IMR-90 (cell line): ENCODE results near the gene UGGT2. TPM values are rescaled to one million over a fixed set of nuclear protein-coding genes. Genes with fewer than 3 reads are reported as not detected.

Source experiments
- ATAC-seq: fragments of 200-7000 bp; cut with Tn5 transposase; 2 replicates; pipeline ENCODE4 v1.9.1; 2020; ENCODE audit warnings: low read depth, mild to moderate bottlenecking, moderate library complexity
- BruUV-seq: library from RNA; stranded (reverse); fragments of 400-500 nt; replicated peaks from 2 replicates; lab custom pipeline; 2021; lab: Mats Ljungman, UMichigan
- CTCF ChIA-PET: fragments of 300-600 bp; formaldehyde crosslinking; extraction: SDS; loops from one replicate; lab custom pipeline; 2021; ENCODE audit warnings: antibody characterized with exemption; lab: Yijun Ruan, JAX
- POLR2A ChIA-PET: fragments of 300-600 bp; sonication (Branson Sonifier 250); formaldehyde crosslinking; loops from one replicate; lab custom pipeline; 2022; ENCODE audit warnings: antibody characterized with exemption; ENCODE audit not compliant: unreplicated experiment; lab: Charles Lee
- DNase-seq: peaks from one replicate; pipeline ENCODE4 v3.0.0; 2013
- H2AFZ ChIP-seq: replicated peaks from 2 replicates; pipeline ENCODE3; 2013; ENCODE audit warnings: low read length, mild to moderate bottlenecking; ENCODE audit not compliant: poor library complexity
- H2AK5ac ChIP-seq: 2 replicates; pipeline ENCODE4 v1.6.1; 2013; ENCODE audit warnings: low read depth, low read length, inconsistent platforms
- H2AK9ac ChIP-seq: replicated peaks from 2 replicates; pipeline ENCODE3; 2013; ENCODE audit warnings: mild to moderate bottlenecking, low read depth, low read length, moderate library complexity; ENCODE audit not compliant: poor library complexity
- H2BK120ac ChIP-seq: 2 replicates; pipeline ENCODE4 v1.6.1; 2013; ENCODE audit warnings: low read depth, low read length, inconsistent platforms
- H2BK15ac ChIP-seq: 3 replicates; pipeline ENCODE4 v1.6.1; 2013; ENCODE audit warnings: low read depth, low read length, inconsistent platforms
- H2BK20ac ChIP-seq: 2 replicates; pipeline ENCODE4 v1.6.1; 2013; ENCODE audit warnings: low read depth, mild to moderate bottlenecking, inconsistent platforms, low read length, moderate library complexity
- H2BK5ac ChIP-seq: 2 replicates; pipeline ENCODE4 v1.6.1; 2013; ENCODE audit warnings: mild to moderate bottlenecking, low read depth, low read length, inconsistent platforms; ENCODE audit not compliant: poor library complexity, severe bottlenecking
- H3K14ac ChIP-seq: replicated peaks from 2 replicates; pipeline ENCODE4 v1.6.1; 2013; ENCODE audit warnings: low read depth, low read length, inconsistent platforms
- H3K18ac ChIP-seq: 2 replicates; pipeline ENCODE4 v1.6.1; 2013; ENCODE audit warnings: low read depth, low read length, control low read depth
- H3K23ac ChIP-seq: 2 replicates; pipeline ENCODE4 v1.6.1; 2013; ENCODE audit warnings: low read depth, low read length, inconsistent platforms
- H3K27ac ChIP-seq: 2 replicates; pipeline ENCODE4 v1.5.1; 2013; ENCODE audit warnings: mild to moderate bottlenecking, control low read depth, low read length; ENCODE audit not compliant: insufficient read depth
- H3K27me3 ChIP-seq: 2 replicates; pipeline ENCODE4 v1.6.1; 2013; ENCODE audit warnings: low read length; ENCODE audit not compliant: control insufficient read depth, insufficient read depth
- H3K36me3 ChIP-seq: 2 replicates; pipeline ENCODE4 v1.6.1; 2013; ENCODE audit warnings: low read length, mixed read lengths; ENCODE audit not compliant: control insufficient read depth, insufficient read depth
- H3K4ac ChIP-seq: 2 replicates; pipeline ENCODE4 v1.6.1; 2013; ENCODE audit warnings: low read depth, low read length, inconsistent platforms
- H3K4me1 ChIP-seq: 2 replicates; pipeline ENCODE4 v1.6.1; 2013; ENCODE audit warnings: low read length, mixed read lengths; ENCODE audit not compliant: control insufficient read depth, insufficient read depth
- H3K4me2 ChIP-seq: 2 replicates; pipeline ENCODE4 v1.6.1; 2013; ENCODE audit warnings: low read depth, mild to moderate bottlenecking, control low read depth, low read length, moderate library complexity
- H3K4me3 ChIP-seq: 2 replicates; pipeline ENCODE4 v1.5.1; 2013; ENCODE audit warnings: low read depth, mild to moderate bottlenecking, control low read depth, low read length, moderate library complexity; ENCODE audit not compliant: insufficient read depth
- H3K56ac ChIP-seq: 2 replicates; pipeline ENCODE4 v1.6.1; 2013; ENCODE audit warnings: low read length, inconsistent platforms; ENCODE audit not compliant: insufficient read depth; ENCODE audit errors: extremely low read depth
- H3K79me1 ChIP-seq, 2 experiments: 2 replicates each; pipeline ENCODE4 v1.6.1; 2013; ENCODE audit warnings: low read length in 2 of 2, inconsistent platforms in 1 of 2, low read depth in 1 of 2
- H3K9ac ChIP-seq: 2 replicates; pipeline ENCODE4 v1.6.1; 2013; ENCODE audit warnings: low read depth, low read length, control low read depth
- H3K9me1 ChIP-seq: 2 replicates; pipeline ENCODE4 v1.6.1; 2013; ENCODE audit warnings: low read length, inconsistent platforms; ENCODE audit not compliant: insufficient read depth
- H3K9me3 ChIP-seq: 2 replicates; pipeline ENCODE4 v1.6.1; 2013; ENCODE audit warnings: low read length; ENCODE audit not compliant: control insufficient read depth, insufficient read depth
- H4K20me1 ChIP-seq: 2 replicates; pipeline ENCODE4 v1.6.1; 2013; ENCODE audit warnings: low read length, inconsistent platforms; ENCODE audit not compliant: insufficient read depth
- H4K5ac ChIP-seq: 2 replicates; pipeline ENCODE4 v1.6.1; 2013; ENCODE audit warnings: mild to moderate bottlenecking, low read depth, low read length, control low read depth
- H4K8ac ChIP-seq, 2 experiments: 2 replicates each; pipeline ENCODE4 v1.6.1; 2013; ENCODE audit warnings: low read depth in 2 of 2, low read length in 2 of 2, control low read depth in 1 of 2, inconsistent platforms in 1 of 2
- H4K91ac ChIP-seq: 2 replicates; pipeline ENCODE4 v1.6.1; 2013; ENCODE audit warnings: low read depth, low read length, inconsistent platforms; ENCODE audit not compliant: insufficient read depth
- BHLHE40 ChIP-seq: fragments of 150-350 bp; IDR thresholded peaks from 2 replicates; pipeline ENCODE4 v1.6.1; 2016; ENCODE audit warnings: mild to moderate bottlenecking, low read depth, low read length
- CEBPB ChIP-seq: IDR thresholded peaks from 2 replicates; pipeline ENCODE4 v1.6.1; 2012; ENCODE audit warnings: low read depth, low read length, improper control_type of control experiment
- CHD1 ChIP-seq: IDR thresholded peaks from 2 replicates; pipeline ENCODE4 v1.6.1; 2012; ENCODE audit warnings: low read depth, low read length, improper control_type of control experiment
- CTCF ChIP-seq: conservative IDR thresholded peaks from 2 replicates; pipeline ENCODE4 v1.5.1; 2012; ENCODE audit warnings: mild to moderate bottlenecking, low read depth, low read length, improper control_type of control experiment
- FOS ChIP-seq: fragments of 150-350 bp; IDR thresholded peaks from 2 replicates; pipeline ENCODE4 v1.6.1; 2016; ENCODE audit warnings: low read depth, low read length
- MAFK ChIP-seq: IDR thresholded peaks from 2 replicates; pipeline ENCODE4 v1.6.1; 2012; ENCODE audit warnings: low read depth, low read length, improper control_type of control experiment
- MAZ ChIP-seq: IDR thresholded peaks from 2 replicates; pipeline ENCODE4 v1.6.1; 2012; ENCODE audit warnings: low read depth, mild to moderate bottlenecking, low read length, improper control_type of control experiment, moderate library complexity, borderline replicate concordance
- MXI1 ChIP-seq: IDR thresholded peaks from 2 replicates; pipeline ENCODE4 v1.6.1; 2012; ENCODE audit warnings: low read depth, mild to moderate bottlenecking, low read length, moderate library complexity, borderline replicate concordance
- NFE2L2 ChIP-seq: fragments of 150-350 bp; IDR thresholded peaks from 2 replicates; pipeline ENCODE4 v1.6.1; 2016; ENCODE audit warnings: low read depth, mild to moderate bottlenecking, low read length
- POLR2A ChIP-seq: IDR thresholded peaks from 2 replicates; pipeline ENCODE4 v1.6.1; 2012; ENCODE audit warnings: mild to moderate bottlenecking, low read depth, low read length
- RAD21 ChIP-seq: IDR thresholded peaks from 2 replicates; pipeline ENCODE4 v1.6.1; 2012; ENCODE audit warnings: low read length, improper control_type of control experiment
- RCOR1 ChIP-seq: IDR thresholded peaks from 2 replicates; pipeline ENCODE4 v1.6.1; 2012; ENCODE audit warnings: mild to moderate bottlenecking, low read length, improper control_type of control experiment; ENCODE audit not compliant: insufficient replicate concordance
- RFX5 ChIP-seq: IDR thresholded peaks from 2 replicates; pipeline ENCODE4 v1.8.0; 2012; ENCODE audit warnings: low read depth, mild to moderate bottlenecking, low read length, moderate library complexity
- SMC3 ChIP-seq: fragments of 150-350 bp; IDR thresholded peaks from 2 replicates; pipeline ENCODE4 v1.6.1; 2016; ENCODE audit warnings: low read depth, mild to moderate bottlenecking, antibody characterized with exemption, low read length, moderate library complexity
- WGBS, 2 experiments: methylation state at CpG; one replicate each; pipeline versions ENCODE4 v1.1.5 to v1.1.7; 2013; ENCODE audit warnings: missing lambda C conversion rate in 2 of 2; ENCODE audit not compliant: insufficient read length in 1 of 2; ENCODE audit errors: extremely low coverage in 2 of 2; 5-methylcytosine and 5-hydroxymethylcytosine counted together
- dilution Hi-C: fragments of 300-500 bp; cut with HindIII; formaldehyde crosslinking; loops from one replicate; pipeline ENCODE4 v1.14.3; 2018; ENCODE audit warnings: low sequenced_read_pairs; ENCODE audit not compliant: unreplicated experiment
- in situ Hi-C: fragments of 300-500 bp; cut with MboI; formaldehyde crosslinking; loops from 3 replicates; pipeline ENCODE4 v1.14.3; 2019; ENCODE audit warnings: low sequenced_read_pairs, inconsistent platforms, mixed read lengths
- intact Hi-C: fragments of 100-400 bp; cut with micrococcal nuclease; formaldehyde crosslinking; loops from 2 replicates; pipeline ENCODE4 v1.10.0; 2022
- polyA plus RNA-seq, 3 experiments: library from polyadenylated mRNA; depleted of rRNA; stranded (reverse); fragments of >200 nt; gene quantifications; 2 replicates each; pipeline ENCODE4 v1.2.3, GENCODE V29; 2012; ENCODE audit warnings: low replicate concordance in 1 of 3
- total RNA-seq: library from RNA; depleted of rRNA; stranded (reverse); fragments of >200 nt; gene quantifications from 2 replicates; pipeline ENCODE4 v1.2.3, GENCODE V29; 2012
- TF ChIP-seq, protein P1 (sequence below): fragments of 150-350 bp; IDR thresholded peaks from 2 replicates; pipeline ENCODE4 v1.6.1; 2016; ENCODE audit warnings: low read depth, mild to moderate bottlenecking, low read length, moderate library complexity, borderline replicate concordance
- TF ChIP-seq, protein P2 (sequence below): fragments of 150-350 bp; IDR thresholded peaks from 2 replicates; pipeline ENCODE4 v1.6.1; 2017; ENCODE audit warnings: mild to moderate bottlenecking, antibody characterized with exemption, low read length, low read depth

UGGT2 gene
- total and polyA plus RNA-seq, 2 of the 4 experiments (the other 2 are of a cell fraction) = 21.4 to 40.1 TPM

- CTCF ChIA-PET = interaction anchor here (0.6 to 0.7 kb wide), 3 partner anchors 252 to 788 kb away, joined by 3 read pairs; no protein-coding TSS in a partner anchor
- H3K4ac ChIP-seq = no peak overlapping the region
- POLR2A ChIA-PET = no interaction called here
- no peak overlapping the region for H3K18ac ChIP-seq
- H3K4me2 ChIP-seq = no peak overlapping the region
- H3K56ac ChIP-seq = no peak overlapping the region
- H2AFZ ChIP-seq = no peak overlapping the region
- no peak overlapping the region for H3K4me3 ChIP-seq
- no peak overlapping the region for H3K14ac ChIP-seq
- no peak overlapping the region for H4K91ac ChIP-seq
- no peak overlapping the region for H4K8ac ChIP-seq
- no peaks in the 10 kb centered on the region for H3K9me3 ChIP-seq
- no peaks in the 10 kb centered on the region for H3K79me1 ChIP-seq
- H2AK5ac ChIP-seq = no peak overlapping the region
- H2BK120ac ChIP-seq = no peak overlapping the region
- H2BK15ac ChIP-seq = no peak overlapping the region
- no peak overlapping the region for H2BK5ac ChIP-seq
- H3K23ac ChIP-seq = no peak overlapping the region
- H3K36me3 ChIP-seq = peaks cover 3% of the 10 kb centered on the region
- no peak overlapping the region for H3K9ac ChIP-seq
- no peaks in the 10 kb centered on the region for H4K20me1 ChIP-seq
- TF ChIP-seq MXI1 = no peak
- TF ChIP-seq, protein P1, sequence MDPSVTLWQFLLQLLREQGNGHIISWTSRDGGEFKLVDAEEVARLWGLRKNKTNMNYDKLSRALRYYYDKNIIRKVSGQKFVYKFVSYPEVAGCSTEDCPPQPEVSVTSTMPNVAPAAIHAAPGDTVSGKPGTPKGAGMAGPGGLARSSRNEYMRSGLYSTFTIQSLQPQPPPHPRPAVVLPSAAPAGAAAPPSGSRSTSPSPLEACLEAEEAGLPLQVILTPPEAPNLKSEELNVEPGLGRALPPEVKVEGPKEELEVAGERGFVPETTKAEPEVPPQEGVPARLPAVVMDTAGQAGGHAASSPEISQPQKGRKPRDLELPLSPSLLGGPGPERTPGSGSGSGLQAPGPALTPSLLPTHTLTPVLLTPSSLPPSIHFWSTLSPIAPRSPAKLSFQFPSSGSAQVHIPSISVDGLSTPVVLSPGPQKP = no peak
- no peak for TF ChIP-seq RFX5
- TF ChIP-seq CTCF = no peak
- TF ChIP-seq FOS = no peak
- TF ChIP-seq MAZ = no peak
- TF ChIP-seq RCOR1 = no peak
- TF ChIP-seq POLR2A = no peak
- TF ChIP-seq CEBPB = no peak
- no peak for TF ChIP-seq RAD21
- TF ChIP-seq BHLHE40 = no peak
- TF ChIP-seq NFE2L2 = no peak
- TF ChIP-seq MAFK = no peak
- TF ChIP-seq CHD1 = no peak
- TF ChIP-seq SMC3 = no peak
- TF ChIP-seq, protein P2, sequence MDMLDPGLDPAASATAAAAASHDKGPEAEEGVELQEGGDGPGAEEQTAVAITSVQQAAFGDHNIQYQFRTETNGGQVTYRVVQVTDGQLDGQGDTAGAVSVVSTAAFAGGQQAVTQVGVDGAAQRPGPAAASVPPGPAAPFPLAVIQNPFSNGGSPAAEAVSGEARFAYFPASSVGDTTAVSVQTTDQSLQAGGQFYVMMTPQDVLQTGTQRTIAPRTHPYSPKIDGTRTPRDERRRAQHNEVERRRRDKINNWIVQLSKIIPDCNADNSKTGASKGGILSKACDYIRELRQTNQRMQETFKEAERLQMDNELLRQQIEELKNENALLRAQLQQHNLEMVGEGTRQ = no peak
- no peak for ATAC-seq
- no CpG with 5 or more reads among the region's 1 CpG for WGBS, 2 experiments
- H3K9me1 ChIP-seq = peaks cover 4% of the 10 kb centered on the region; the same call in 1 of the 2 replicates
- H2AK9ac ChIP-seq = no peak overlapping the region
- no TSS peak for BruUV-seq
- H3K27me3 ChIP-seq = no peaks in the 10 kb centered on the region
- intact Hi-C loops (no loop called here), in situ Hi-C loops (no loop called here), dilution Hi-C loops (no loop called here)
- H3K4me1 ChIP-seq = no peaks in the 10 kb centered on the region
- H3K27ac ChIP-seq = no peak overlapping the region
- no peak overlapping the region for H4K5ac ChIP-seq
- no peak for DNase-seq
- no peak overlapping the region for H2BK20ac ChIP-seq
Measured at GRCh38 chr13:95950103-95950502, 103.1 kb downstream of the UGGT2 start.
